ENCODE measurements around the gene ERCC6. TPM values are rescaled to one million over a fixed set of nuclear protein-coding genes. Genes with fewer than 3 reads are reported as not detected.
A peak's percentile ranks its signal among the peaks of the same experiment; 100 is the strongest.

Gene ERCC6
- total and polyA plus RNA-seq, 5 experiments from 2014 or later: 7.9 to 50.4 (median 9.0) TPM

DNA sequence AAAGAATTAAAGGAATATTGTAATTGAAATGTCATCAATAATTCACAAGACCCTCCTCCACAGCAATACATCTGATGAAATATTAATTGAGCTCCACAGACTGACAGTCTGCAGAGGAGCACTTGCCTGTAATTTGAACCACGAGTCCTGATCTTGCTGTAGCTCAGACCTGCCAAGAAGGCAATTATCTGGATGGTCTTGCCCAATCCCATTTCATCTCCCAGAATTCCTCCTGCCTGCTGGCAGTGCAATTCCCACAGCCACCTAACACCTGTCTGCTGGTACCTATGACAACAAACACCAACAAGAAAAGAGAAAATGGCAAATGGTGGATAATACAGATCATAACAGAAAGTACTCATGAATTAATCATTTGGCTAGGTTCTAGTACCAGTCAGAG lies 38.5 kb downstream of the ERCC6 start:
- Mint-ChIP-seq H3K36me3 (peaks cover 35 to 69% (median 45%) of the 10 kb centered on the region in 3 donors), H3K27ac (peak overlapping the region in 1 of 10 donors; percentile 68)

DNA sequence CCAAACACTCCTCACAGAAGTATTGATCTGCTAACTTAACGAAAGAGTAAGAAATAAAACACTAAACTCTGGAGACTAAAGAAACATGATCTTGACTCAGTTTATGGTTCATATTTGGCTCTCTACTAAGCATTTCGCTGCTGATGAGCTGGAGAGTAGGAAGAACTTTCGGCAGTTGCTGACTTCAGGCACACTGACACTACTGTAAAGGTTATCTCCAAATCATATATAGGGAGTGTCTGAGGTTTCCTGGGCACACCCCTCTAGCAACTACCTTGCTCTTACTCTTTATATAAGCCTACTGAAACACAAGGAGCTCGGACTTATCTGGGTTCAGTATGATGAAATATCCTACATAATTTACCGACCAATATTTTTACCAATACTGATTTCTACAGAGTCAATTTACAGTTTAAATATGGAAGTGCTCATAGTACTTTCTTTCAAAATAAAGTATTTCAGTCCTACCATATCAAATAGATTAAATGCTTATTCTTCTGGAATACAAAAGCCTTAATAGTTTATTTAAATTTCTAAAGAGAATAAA lies 39.5 kb downstream of the ERCC6 start:
- ATAC-seq: no peak
- Mint-ChIP-seq H3K9me3 (no peaks in the 10 kb centered on the region), H3K4me1 (peaks cover 0 to 10% (median 2%) of the 10 kb centered on the region in 4 donors), H3K36me3 (peaks cover 38 to 62% (median 38%) of the 10 kb centered on the region in 3 donors), H3K27ac (no peak overlapping the region), H3K27me3 (no peaks in the 10 kb centered on the region), H3K4me3 (no peak overlapping the region)
- no peak for DNase-seq
- POLR2A ChIA-PET: no interaction called here

More for the DNA sequence above, 38.5 kb downstream of the ERCC6 start:
- Mint-ChIP-seq H3K4me1 (peaks cover 0 to 7% (median 2%) of the 10 kb centered on the region in 4 donors), H3K27me3 (no peaks in the 10 kb centered on the region), H3K9me3 (no peaks in the 10 kb centered on the region), H3K4me3 (no peak overlapping the region)
- DNase-seq (no peak), ATAC-seq (no peak)
- POLR2A ChIA-PET: no interaction called here

DNA sequence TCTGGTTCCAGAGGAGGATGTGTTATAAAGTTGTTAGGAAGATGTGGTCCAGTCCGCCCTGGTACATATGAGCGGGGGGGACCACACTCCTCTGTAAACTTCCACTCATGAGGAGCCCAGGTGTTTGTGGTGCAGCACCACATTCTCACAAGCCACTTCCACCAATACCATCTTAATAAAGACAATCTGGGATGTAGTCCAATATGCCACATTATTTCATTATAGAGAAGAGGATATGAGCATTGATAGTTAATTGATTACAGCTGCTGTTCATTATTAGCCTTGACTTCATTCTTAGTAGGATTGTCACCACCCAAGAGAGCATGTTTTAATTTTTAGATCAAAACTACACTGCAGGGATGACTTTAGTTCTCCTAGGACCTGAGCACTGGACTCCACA lies 40.5 kb downstream of the ERCC6 start:
- Mint-ChIP-seq H3K9me3 (no peaks in the 10 kb centered on the region), H3K27ac (no peak overlapping the region), H3K4me3 (no peak overlapping the region), H3K27me3 (no peaks in the 10 kb centered on the region), H3K36me3 (peaks cover 34 to 62% (median 38%) of the 10 kb centered on the region in 3 donors), H3K4me1 (peaks cover 0 to 10% (median 2%) of the 10 kb centered on the region in 4 donors)
- DNase-seq (no peak), ATAC-seq (no peak)
- POLR2A ChIA-PET: no interaction called here

- Mint-ChIP-seq H3K4me1 (peaks cover 0 to 12% (median 2%) of the 10 kb centered on the region in 4 donors), H3K27me3 (no peaks in the 10 kb centered on the region), H3K4me3 (no peak overlapping the region), H3K36me3 (peaks cover 29 to 61% (median 30%) of the 10 kb centered on the region in 3 donors), H3K27ac (no peak overlapping the region), H3K9me3 (no peaks in the 10 kb centered on the region)
- ATAC-seq (no peak), DNase-seq (no peak)
- POLR2A ChIA-PET: no interaction called here
Measured at GRCh38 chr10:49497358-49497757, 41.6 kb downstream of the ERCC6 start.

DNA sequence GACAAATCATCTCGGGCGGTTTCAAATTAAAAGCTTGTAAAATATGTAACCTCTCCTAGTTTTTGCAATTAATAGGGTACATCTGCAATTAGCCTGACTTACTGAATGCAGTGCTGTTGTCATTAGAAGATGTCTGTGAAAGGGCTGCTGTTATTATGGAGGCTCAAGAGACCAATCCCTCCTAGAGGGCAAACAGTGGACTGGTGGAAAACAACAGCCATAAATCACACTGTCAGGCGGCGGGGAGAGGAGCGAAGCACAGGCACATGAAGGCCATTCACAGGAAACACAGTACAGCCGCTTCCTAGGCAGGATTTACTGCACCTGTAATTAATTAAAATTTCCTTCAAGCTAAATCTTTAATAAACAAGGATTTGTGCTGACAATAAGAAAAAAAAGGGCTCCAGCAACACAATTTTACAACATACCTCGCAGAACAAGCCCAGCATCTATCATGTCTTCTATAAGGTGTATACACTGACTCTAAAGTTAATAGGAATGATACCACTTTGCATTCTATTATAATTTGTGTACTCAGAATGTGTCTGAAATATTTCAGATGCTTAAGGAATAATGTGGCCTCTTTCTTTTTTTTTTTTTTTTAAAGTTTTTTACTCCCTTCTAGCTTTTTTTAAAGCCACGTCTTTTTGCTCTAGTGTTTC lies 50.7 kb downstream of the ERCC6 start:
- Mint-ChIP-seq H3K27me3 (no peaks in the 10 kb centered on the region), H3K4me1 (peaks cover 21 to 25% (median 22%) of the 10 kb centered on the region in 4 donors), H3K4me3 (no peak overlapping the region), H3K27ac (peak overlapping the region in 1 of 10 donors; percentile 41), H3K9me3 (no peaks in the 10 kb centered on the region), H3K36me3 (peaks cover 2 to 50% (median 13%) of the 10 kb centered on the region in 3 donors)
- POLR2A ChIA-PET: no interaction called here
- no peak for ATAC-seq
- DNase-seq: no peak

DNA sequence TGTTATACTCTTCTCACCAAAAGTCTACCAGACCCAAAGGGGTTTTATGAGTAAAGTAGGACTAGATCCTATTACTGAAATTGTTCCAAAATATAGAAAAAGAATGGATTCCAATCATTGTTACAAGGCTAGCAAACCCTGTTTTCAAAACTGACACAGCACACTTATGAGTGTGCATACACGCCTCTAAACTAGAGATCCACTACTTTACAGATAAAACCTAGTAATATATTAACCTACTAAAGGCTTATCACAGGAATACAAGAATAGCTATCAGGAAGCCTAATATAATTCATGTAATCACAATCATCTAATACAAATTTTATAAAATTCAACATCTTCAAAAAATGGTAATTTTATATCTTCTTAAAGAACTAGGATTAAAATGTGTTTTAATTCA lies 52.2 kb downstream of the ERCC6 start:
- Mint-ChIP-seq H3K36me3 (peaks cover 9 to 51% (median 22%) of the 10 kb centered on the region in 3 donors), H3K9me3 (no peaks in the 10 kb centered on the region), H3K4me3 (no peak overlapping the region), H3K27me3 (no peaks in the 10 kb centered on the region), H3K27ac (no peak overlapping the region), H3K4me1 (peaks cover 17 to 25% (median 22%) of the 10 kb centered on the region in 4 donors)
- DNase-seq (no peak), ATAC-seq (no peak)
- POLR2A ChIA-PET: no interaction called here

GRCh38 chr10:49486009-49486408 lies 52.9 kb downstream of the ERCC6 start:
- H3K27me3 Mint-ChIP-seq: no peaks in the 10 kb centered on the region
- no peak overlapping the region for H3K27ac Mint-ChIP-seq
- DNase-seq (no peak), ATAC-seq (no peak)
- peaks cover 10 to 49% (median 26%) of the 10 kb centered on the region in 3 donors for H3K36me3 Mint-ChIP-seq
- H3K4me3 Mint-ChIP-seq: no peak overlapping the region
- no peaks in the 10 kb centered on the region for H3K9me3 Mint-ChIP-seq
- POLR2A ChIA-PET: no interaction called here
- peaks cover 17 to 25% (median 22%) of the 10 kb centered on the region in 4 donors for H3K4me1 Mint-ChIP-seq

DNA sequence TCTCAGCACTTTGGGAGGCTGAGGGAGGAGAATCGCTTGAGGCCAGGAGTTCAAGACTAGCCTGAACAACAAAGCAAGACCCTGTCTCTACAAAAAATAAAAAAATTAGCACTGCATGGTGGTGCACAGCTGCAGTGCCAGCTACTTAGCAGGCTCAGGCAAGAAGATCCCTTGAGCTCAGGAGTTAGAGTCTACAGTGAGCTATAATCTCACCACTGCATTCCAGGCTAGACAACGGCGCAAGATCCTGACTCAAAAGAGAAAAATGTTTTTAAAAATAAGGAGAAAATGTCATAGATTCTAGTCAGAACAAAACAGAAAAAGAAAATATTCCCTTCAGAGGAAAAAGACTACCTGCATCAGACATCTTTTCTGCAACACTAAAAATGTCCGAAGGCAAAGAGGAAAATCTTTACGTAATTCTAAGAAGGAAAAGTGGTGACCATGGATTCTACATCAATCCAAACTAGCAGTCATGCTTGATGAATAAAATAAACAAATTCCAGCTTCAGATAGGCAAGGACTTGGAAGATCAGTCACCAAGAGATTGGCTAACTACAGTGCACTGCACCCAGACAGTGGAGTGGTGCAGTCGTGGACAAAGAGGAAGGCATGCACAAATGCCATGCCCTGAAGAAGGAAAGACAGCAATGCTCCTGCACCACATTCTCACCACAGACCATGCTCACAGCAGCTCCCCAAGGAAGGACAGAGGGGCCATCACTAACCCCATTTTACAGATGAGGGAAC lies 54.3 kb downstream of the ERCC6 start:
- no peak for DNase-seq
- Mint-ChIP-seq H3K4me1 (peaks cover 17 to 25% (median 22%) of the 10 kb centered on the region in 4 donors), H3K27me3 (no peaks in the 10 kb centered on the region), H3K4me3 (no peak overlapping the region), H3K27ac (no peak overlapping the region), H3K36me3 (peaks cover 10 to 58% (median 31%) of the 10 kb centered on the region in 3 donors), H3K9me3 (no peaks in the 10 kb centered on the region)
- POLR2A ChIA-PET: no interaction called here
- no peak for ATAC-seq

DNA sequence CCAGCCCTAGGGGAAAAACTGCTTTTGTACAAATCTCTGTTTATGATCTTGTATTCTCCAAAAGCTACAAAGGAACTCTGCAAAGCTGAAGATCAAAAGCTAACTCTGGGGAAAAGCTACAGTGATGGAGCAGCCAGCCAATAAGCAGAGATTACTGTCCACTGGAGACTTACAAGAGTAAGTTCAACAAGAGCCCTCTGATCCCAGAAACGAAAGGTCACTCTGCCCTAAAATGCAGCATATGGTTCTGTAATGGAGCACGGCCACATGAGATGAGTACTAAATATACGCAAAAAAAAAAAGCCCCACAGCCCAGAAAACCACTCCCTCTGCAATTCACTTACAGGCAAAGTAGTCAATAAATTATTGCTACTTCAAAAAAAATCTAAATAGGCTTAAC lies 60.1 kb downstream of the ERCC6 start:
- H3K27me3 Mint-ChIP-seq: no peaks in the 10 kb centered on the region
- H3K36me3 Mint-ChIP-seq: peaks cover 29 to 95% (median 65%) of the 10 kb centered on the region in 3 donors
- H3K9me3 Mint-ChIP-seq: no peaks in the 10 kb centered on the region
- POLR2A ChIA-PET: no interaction called here
- H3K4me1 Mint-ChIP-seq: peaks cover 0 to 4% (median 0%) of the 10 kb centered on the region in 4 donors
- no peak for ATAC-seq
- DNase-seq: no peak
- no peak overlapping the region for H3K27ac Mint-ChIP-seq
- no peak overlapping the region for H3K4me3 Mint-ChIP-seq

DNA sequence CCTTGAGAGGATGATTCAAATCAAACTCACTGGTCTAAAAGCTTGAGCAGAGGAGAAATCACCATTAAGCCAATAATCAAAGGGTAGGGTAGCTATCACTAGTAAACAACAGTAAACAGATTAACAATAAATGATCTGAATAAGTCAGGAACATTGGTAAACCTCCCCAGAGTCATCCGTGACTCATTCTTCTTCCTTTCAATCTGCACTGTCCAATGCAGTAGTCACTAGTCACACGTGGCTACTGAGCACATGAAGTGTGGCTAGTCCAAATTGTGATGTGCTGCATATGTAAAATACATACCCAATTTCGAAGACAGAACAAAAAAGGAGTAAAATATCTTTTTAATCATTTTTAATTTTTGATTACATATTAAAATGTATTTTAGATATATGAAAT lies 64.0 kb downstream of the ERCC6 start:
- no peak overlapping the region for H3K4me3 Mint-ChIP-seq
- peaks cover 0 to 6% (median 0%) of the 10 kb centered on the region in 4 donors for H3K4me1 Mint-ChIP-seq
- ATAC-seq: no peak
- no peaks in the 10 kb centered on the region for H3K27me3 Mint-ChIP-seq
- H3K27ac Mint-ChIP-seq: no peak overlapping the region
- no peaks in the 10 kb centered on the region for H3K9me3 Mint-ChIP-seq
- POLR2A ChIA-PET: no interaction called here
- peaks cover 48 to 96% (median 74%) of the 10 kb centered on the region in 3 donors for H3K36me3 Mint-ChIP-seq
- DNase-seq: no peak

- peak overlapping the region in 2 of 10 donors; percentile 5 to 50 for H3K27ac Mint-ChIP-seq
- DNase-seq: no peak
- POLR2A ChIA-PET: no interaction called here
- no peak overlapping the region for H3K4me3 Mint-ChIP-seq
- peaks cover 0 to 3% (median 0%) of the 10 kb centered on the region in 4 donors for H3K4me1 Mint-ChIP-seq
- H3K36me3 Mint-ChIP-seq: peaks cover 55 to 93% (median 86%) of the 10 kb centered on the region in 3 donors
- no peaks in the 10 kb centered on the region for H3K27me3 Mint-ChIP-seq
- peaks cover 0 to 2% (median 0%) of the 10 kb centered on the region in 9 donors for H3K9me3 Mint-ChIP-seq
- ATAC-seq: no peak
Measured at GRCh38 chr10:49471532-49471931, 67.4 kb downstream of the ERCC6 start.

GRCh38 chr10:49465736-49466135 lies 73.2 kb downstream of the ERCC6 start:
- DNase-seq: no peak
- H3K4me1 Mint-ChIP-seq: no peaks in the 10 kb centered on the region
- H3K9me3 Mint-ChIP-seq: peaks cover 0 to 26% (median 14%) of the 10 kb centered on the region in 9 donors
- no peak for ATAC-seq
- peaks cover 67 to 90% (median 85%) of the 10 kb centered on the region in 3 donors for H3K36me3 Mint-ChIP-seq
- POLR2A ChIA-PET: no interaction called here
- H3K27me3 Mint-ChIP-seq: no peaks in the 10 kb centered on the region
- H3K4me3 Mint-ChIP-seq: no peak overlapping the region
- H3K27ac Mint-ChIP-seq: no peak overlapping the region
